GM19023 (cell line): ENCODE measurements around the gene ZBTB16.

Source experiments
- ATAC-seq: cut with Tn5 transposase; IDR thresholded peaks from one replicate; pipeline ENCODE4 v1.9.1; 2021; ENCODE audit warnings: mild to moderate bottlenecking, moderate library complexity; ENCODE audit not compliant: unreplicated experiment

Gene ZBTB16

DNA sequence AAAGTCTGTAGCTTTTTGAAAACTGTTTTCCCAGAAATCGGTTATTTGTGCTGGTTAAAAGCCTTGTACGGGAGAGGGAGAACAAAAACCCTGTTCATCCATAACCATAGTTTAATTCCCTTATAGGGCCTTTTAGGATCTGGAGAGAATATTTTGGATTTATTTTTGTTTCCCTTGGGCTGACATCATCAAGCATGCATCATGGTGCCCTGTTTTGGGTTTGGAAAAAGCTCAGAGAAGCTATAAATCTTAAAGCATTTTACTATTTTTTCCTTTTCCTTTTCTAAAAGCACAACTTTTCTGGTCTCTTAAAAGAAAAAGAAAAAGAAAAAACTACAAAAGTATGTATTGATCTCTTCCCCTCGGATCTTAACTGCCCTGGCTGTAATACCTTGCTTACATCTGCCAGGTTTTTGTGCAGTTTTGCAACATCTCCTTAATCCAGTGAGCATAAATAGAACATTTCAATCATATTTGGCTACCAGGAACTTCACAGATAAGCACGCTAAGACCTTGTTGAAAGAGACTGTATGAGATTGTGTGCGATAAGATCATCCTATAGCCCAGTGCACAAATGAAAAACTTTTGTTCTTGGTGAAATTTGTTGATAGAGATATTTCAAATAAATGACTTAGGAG is 88.0 kb downstream of the ZBTB16 start:
- ATAC-seq: no peak

GRCh38 chr11:114148013-114148382 is 88.5 kb downstream of the ZBTB16 start:
- ATAC-seq: no peak

DNA sequence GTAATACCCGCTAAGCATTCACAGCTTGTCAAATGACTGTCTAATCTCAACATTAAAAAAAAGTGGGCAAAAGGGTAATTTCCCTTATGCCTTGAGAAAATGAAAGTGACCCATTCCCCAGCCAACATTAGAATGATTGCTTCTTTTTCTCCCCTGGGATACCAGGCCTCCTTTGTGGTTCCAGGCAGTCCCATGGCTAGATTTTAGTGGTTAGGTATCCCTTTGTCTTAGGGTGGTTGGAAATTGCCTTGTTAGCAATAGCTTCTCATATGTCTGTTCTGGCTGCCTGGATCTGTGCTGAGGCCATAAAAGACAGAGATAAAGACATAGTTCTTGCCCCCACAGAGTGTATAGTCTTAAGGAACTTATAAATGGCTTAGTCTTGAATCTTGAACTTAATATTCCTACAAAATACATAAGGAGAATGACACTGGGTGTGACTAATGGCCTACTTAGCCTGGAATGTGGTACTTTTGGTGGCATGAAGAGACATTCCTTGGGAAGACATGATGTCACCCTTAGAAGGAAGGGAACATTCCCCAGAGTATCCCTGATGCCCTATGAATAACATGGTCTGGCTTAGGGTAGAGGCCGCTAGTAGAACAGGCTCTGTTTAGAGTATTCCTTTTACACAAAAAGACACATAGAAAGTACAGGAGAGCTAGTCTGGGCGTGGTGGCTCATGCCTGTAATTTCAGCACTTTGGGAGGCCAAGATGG is 90.3 kb downstream of the ZBTB16 start:
- ATAC-seq: no peak

DNA sequence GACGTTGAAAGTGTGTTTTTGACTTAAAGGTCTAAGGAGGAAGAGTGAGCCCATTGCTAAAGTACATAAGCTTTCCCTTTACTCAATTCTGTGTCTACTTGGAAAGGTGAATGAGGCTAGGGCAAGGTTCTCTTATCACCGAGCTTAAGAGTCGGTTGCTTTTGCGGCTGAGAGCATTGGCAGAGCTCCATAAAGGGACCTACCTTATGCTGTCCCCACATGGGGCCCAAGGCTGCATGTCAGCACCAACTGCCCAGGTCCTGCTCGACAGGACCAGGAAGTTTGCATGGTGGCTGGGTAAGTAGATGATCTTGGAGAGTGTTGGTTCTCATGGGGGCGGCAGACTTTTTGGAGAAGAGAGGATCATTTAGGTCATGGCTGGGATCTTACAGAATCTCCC is 91.2 kb downstream of the ZBTB16 start:
- ATAC-seq: no peak

DNA sequence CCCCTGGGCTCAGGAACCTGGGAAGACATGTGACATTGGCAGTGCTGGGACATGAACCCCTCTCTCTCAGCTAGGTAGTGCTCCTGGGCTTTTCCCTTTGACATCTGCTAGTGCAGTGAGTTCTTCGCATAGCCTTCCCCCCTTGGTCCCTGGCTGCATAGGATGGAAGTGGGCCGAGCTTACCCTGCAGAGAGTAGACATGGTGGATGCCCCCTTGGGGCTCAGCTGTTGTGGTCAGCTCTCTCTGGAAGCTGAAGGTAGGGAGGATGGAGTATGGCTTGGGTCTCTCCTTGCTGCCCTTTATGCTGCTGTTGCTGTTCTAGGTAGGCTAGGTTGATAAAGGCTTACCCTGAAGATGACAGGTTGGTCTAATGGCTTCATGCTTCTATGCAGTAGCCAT is 92.1 kb downstream of the ZBTB16 start:
- ATAC-seq: no peak

DNA sequence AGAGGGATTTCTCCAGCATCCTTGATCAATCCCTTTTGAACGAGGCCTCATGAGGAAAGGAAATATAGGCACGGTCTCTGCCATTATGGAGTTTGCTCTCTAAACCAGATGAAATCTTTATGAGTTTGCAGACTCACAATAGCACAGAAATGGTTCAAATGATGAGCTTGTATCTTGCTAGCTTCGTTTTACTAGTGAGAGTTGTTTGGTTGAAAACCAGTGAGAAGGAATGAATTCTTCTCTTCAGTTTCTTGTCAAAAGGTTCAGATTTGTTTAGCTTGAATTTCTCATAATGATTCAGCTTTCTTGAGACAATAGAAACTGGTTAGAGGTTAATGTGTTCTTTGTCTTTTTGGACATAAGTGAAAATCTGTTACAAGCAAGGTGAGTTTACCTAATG is 92.7 kb downstream of the ZBTB16 start:
- no peak for ATAC-seq

DNA sequence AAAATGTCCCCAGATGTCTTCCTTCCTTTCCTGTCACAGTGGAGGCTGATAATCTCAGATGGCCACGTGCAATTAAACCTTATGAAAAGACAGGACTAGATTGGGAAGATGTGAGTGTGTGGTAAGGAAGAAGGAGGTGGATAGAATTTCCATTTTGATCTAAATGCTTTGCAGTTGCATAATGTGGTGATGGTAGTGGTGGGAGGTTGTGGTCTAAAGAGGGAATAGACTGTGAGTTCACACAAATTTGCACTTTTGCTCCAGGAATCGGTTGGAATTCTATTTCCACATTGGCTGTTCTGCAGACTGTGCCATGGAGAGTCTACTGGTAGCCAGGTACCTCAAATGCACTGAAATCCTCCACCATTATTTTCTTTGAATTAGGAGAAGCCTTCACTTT is 93.3 kb downstream of the ZBTB16 start:
- no peak for ATAC-seq

GRCh38 chr11:114153224-114153623 is 93.7 kb downstream of the ZBTB16 start:
- ATAC-seq: no peak

- ATAC-seq: no peak
Measured at GRCh38 chr11:114154271-114155047, 94.9 kb downstream of the ZBTB16 start.

DNA sequence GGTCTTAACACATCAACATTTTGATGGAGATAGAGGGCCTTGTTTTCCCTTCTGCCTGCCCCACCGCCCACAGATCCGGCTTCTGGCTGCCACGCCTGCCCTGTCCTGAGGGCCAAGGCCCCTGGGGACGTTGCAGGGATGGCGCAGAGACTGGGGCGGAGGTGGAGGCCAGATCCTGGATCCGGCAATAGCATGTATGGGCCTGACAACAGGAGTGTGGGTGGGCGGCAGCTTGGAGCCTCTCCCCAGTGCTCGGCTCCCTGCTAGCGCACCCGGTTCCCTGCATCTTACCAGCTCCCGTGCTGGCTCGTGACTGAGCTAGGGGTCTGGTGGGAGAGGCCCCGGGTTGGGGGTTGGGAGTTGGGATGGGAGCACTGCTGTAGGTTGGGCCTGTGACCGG is 95.6 kb downstream of the ZBTB16 start:
- no peak for ATAC-seq

DNA sequence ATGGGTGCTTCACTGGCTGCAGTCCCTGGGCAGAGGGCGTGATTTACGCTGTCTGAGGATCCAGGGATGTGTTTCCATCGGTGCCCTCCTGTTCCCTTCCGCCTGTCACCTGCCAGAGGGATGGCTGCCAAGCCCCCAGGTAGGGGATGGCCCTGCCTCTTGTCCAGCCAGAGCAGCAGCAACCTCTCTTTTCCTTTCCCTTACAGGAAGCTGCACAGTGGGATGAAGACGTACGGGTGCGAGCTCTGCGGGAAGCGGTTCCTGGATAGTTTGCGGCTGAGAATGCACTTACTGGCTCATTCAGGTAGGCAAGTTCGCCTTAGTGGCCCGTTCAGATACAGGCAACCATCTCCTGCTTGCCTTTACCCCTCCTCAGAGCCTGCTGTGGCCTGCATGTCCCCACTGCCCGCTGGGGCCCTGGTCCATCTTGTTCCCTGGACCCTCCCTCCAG is 96.6 kb downstream of the ZBTB16 start:
- no peak for ATAC-seq

DNA sequence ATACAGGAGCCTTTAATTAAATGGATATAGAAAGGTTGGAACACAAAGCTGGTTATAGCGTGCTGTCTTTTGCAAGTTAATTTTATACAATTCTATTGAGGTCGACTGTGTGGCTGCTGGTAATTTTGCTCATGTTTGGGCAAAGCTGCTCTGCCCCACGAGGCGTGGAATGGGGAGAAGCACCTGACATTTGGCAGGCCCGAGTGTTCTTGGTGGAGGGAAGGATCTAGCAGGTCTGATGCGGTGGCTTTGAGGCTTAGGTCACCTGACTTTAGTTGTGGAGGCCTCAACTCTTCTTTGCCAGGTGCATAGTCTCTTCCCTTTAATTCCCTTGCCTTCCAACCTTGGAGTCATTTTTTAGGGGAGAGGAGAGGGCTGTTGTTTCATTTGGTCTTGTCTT is 97.3 kb downstream of the ZBTB16 start:
- ATAC-seq: no peak

- no peak for ATAC-seq
Measured at GRCh38 chr11:114157476-114158050, 98.1 kb downstream of the ZBTB16 start.

GRCh38 chr11:114158421-114158820 is 98.9 kb downstream of the ZBTB16 start:
- ATAC-seq: no peak

- ATAC-seq: no peak
Measured at GRCh38 chr11:114158886-114159285, 99.4 kb downstream of the ZBTB16 start.

- no peak for ATAC-seq
Measured at GRCh38 chr11:114159320-114159719, 99.8 kb downstream of the ZBTB16 start.

GRCh38 chr11:114159802-114160632 is 100.5 kb downstream of the ZBTB16 start:
- ATAC-seq: no peak

GRCh38 chr11:114160894-114161293 is 101.4 kb downstream of the ZBTB16 start:
- ATAC-seq: no peak

DNA sequence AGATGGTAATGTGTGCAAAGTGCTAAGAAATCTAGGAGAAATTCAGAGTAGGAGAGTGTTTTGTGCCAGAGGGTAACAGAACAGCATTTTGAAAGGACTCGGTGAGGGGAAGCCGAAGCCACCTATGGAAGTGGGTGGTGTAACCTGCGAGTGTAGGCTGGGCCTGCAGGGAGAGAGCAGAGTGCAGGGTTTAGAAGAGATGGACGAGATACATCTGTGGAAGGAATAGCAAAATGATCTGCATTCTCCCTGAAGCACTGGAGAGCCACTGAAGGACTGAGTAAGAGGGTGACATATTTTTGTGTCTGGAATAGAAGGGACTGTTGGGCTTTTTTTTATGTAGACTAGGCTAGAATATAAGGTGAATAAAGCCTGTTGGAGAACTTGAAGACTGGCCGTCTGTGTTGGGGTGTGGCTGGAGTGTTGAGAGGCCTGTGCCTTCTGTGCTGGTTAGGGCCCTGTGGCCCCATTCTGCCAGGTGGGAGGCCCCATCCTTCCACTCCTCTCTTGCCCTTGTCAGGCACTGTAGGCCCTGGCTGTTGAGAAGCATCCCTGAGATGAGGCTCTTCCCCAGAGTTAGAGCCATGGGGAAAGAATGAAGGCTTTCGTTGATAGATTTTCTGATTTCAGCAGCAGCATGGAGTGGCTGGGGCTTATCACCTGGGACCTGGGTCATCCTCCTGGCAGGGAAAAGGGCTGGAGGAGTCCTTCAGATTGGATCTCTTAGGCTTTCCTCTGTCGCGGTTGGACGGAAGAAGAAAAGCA is 102.2 kb downstream of the ZBTB16 start:
- ATAC-seq: no peak

- ATAC-seq: no peak
Measured at GRCh38 chr11:114162719-114163123, 103.2 kb downstream of the ZBTB16 start.
